Endothelial cell of umbilical vein (primary cell): ENCODE measurements around the gene ALDH6A1. TPM values are rescaled to one million over a fixed set of nuclear protein-coding genes. Genes with fewer than 3 reads are reported as not detected.

Source experiments
- BruUV-seq: library from RNA; stranded (reverse); fragments of 400-500 nt; replicated peaks from 2 replicates; lab custom pipeline; 2021; lab: Mats Ljungman, UMichigan
- CTCF ChIA-PET: fragments of 300-600, 350-600 bp; sonication (Branson Sonifier 250); formaldehyde crosslinking; loops from one replicate; lab custom pipeline; 2021; ENCODE audit warnings: antibody characterized with exemption, inconsistent platforms; lab: Charles Lee
- POLR2A ChIA-PET: fragments of 300-600, 350-600 bp; sonication (Branson Sonifier 250); formaldehyde crosslinking; loops from one replicate; lab custom pipeline; 2021; ENCODE audit warnings: antibody characterized with exemption, inconsistent platforms; lab: Charles Lee
- DNase-seq: peaks from one replicate; pipeline ENCODE4 v3.0.0-alpha.2; 2011; ENCODE audit warnings: low read depth, low spot score
- FAIRE-seq: peaks from 2 replicates; lab custom pipeline; 2011; peaks lifted over from hg19 to GRCh38; lab: Jason Lieb, UNC
- H2AFZ ChIP-seq: 2 replicates; pipeline ENCODE4 v1.6.0; 2012; ENCODE audit warnings: low read depth, low read length, control low read depth, inconsistent platforms
- H3K27ac ChIP-seq: 2 replicates; pipeline ENCODE4 v1.5.1; 2011; ENCODE audit warnings: low read depth, mild to moderate bottlenecking, control low read depth, low read length, moderate library complexity; ENCODE audit not compliant: insufficient read depth
- H3K27me3 ChIP-seq, 2 experiments: 2 replicates each; pipeline versions ENCODE4 v1.6.0 to v1.6.1; 2011; ENCODE audit warnings: low read length in 2 of 2, mixed read lengths in 1 of 2; ENCODE audit not compliant: control insufficient read depth in 2 of 2, insufficient read depth in 2 of 2
- H3K36me3 ChIP-seq, 2 experiments: 2 replicates in 1 of 2; 3 replicates in 1 of 2; pipeline ENCODE4 v1.5.1; 2011; ENCODE audit warnings: low read length in 2 of 2, mild to moderate bottlenecking in 1 of 2, moderate library complexity in 1 of 2; ENCODE audit not compliant: control insufficient read depth in 2 of 2, insufficient read depth in 2 of 2; ENCODE audit errors: extremely low read depth in 1 of 2
- H3K4me1 ChIP-seq: 3 replicates; pipeline ENCODE4 v1.5.1; 2011; ENCODE audit warnings: mild to moderate bottlenecking, low read length; ENCODE audit not compliant: control insufficient read depth, insufficient read depth; ENCODE audit errors: extremely low read depth
- H3K4me2 ChIP-seq: 2 replicates; pipeline ENCODE4 v1.6.1; 2011; ENCODE audit warnings: low read length, control low read depth, mixed read lengths; ENCODE audit not compliant: insufficient read depth
- H3K4me3 ChIP-seq, 3 experiments: fragments of 200-600 bp in 1 of 3; sonication (generic), shearing (Covaris generic) in 1 of 3; replicated peaks in 1 of 3; 2 replicates each; pipeline ENCODE4 v1.5.1; 2011 to 2016; ENCODE audit warnings: control low read depth in 3 of 3, low read length in 3 of 3, mild to moderate bottlenecking in 2 of 3, inconsistent platforms in 1 of 3, low read depth in 1 of 3, moderate library complexity in 1 of 3; ENCODE audit not compliant: insufficient read depth in 1 of 3
- H3K79me2 ChIP-seq: 2 replicates; pipeline ENCODE4 v1.6.0; 2012; ENCODE audit warnings: low read length, inconsistent platforms; ENCODE audit not compliant: control insufficient read depth, insufficient read depth
- H3K9ac ChIP-seq: replicated peaks from 2 replicates; pipeline ENCODE3; 2011; ENCODE audit warnings: low read length, control low read depth; ENCODE audit not compliant: insufficient read depth; ENCODE audit errors: extremely low read depth
- H3K9me1 ChIP-seq: replicated peaks from 3 replicates; pipeline ENCODE4 v1.6.0; 2011; ENCODE audit warnings: mild to moderate bottlenecking, low read length; ENCODE audit not compliant: control insufficient read depth, insufficient read depth; ENCODE audit errors: extremely low read depth
- H3K9me3 ChIP-seq: replicated peaks from 2 replicates; pipeline ENCODE4 v1.5.1; 2012; ENCODE audit warnings: low read length, inconsistent platforms; ENCODE audit not compliant: control insufficient read depth, insufficient read depth
- H4K20me1 ChIP-seq: replicated peaks from 2 replicates; pipeline ENCODE3; 2011; ENCODE audit warnings: mild to moderate bottlenecking, low read length; ENCODE audit not compliant: control insufficient read depth, insufficient read depth; ENCODE audit errors: extremely low read depth
- EZH2 ChIP-seq: IDR thresholded peaks from 2 replicates; pipeline ENCODE4 v1.6.1; 2012; ENCODE audit warnings: borderline replicate concordance, low read depth, mild to moderate bottlenecking, moderate library complexity, low read length, inconsistent platforms; ENCODE audit not compliant: severe bottlenecking
- FOS ChIP-seq: IDR thresholded peaks from 2 replicates; pipeline ENCODE4 v1.6.1; 2011; ENCODE audit warnings: mild to moderate bottlenecking, low read length, moderate library complexity, borderline replicate concordance; ENCODE audit not compliant: insufficient read depth
- GATA2 ChIP-seq: IDR thresholded peaks from 2 replicates; pipeline ENCODE4 v1.7.0; 2011; ENCODE audit warnings: low read depth, mild to moderate bottlenecking, moderate library complexity, mixed read lengths, low read length; ENCODE audit not compliant: insufficient read length, insufficient read depth
- JUN ChIP-seq: IDR thresholded peaks from 2 replicates; pipeline ENCODE4 v1.6.1; 2011; ENCODE audit warnings: borderline replicate concordance, low read depth; ENCODE audit not compliant: insufficient read length, insufficient read depth
- MYC ChIP-seq: IDR thresholded peaks from one replicate; pipeline ENCODE4 v1.6.1; 2011; ENCODE audit warnings: mild to moderate bottlenecking, low read depth, low read length
- POLR2A ChIP-seq: IDR thresholded peaks from 2 replicates; pipeline ENCODE4 v1.6.1; 2012; ENCODE audit warnings: low read depth, mild to moderate bottlenecking, control low read depth, low read length
- POLR2AphosphoS5 ChIP-seq: IDR thresholded peaks from 2 replicates; pipeline ENCODE4 v1.6.1; 2012; ENCODE audit warnings: low read depth, mild to moderate bottlenecking, control low read depth, low read length, moderate library complexity; ENCODE audit not compliant: insufficient read depth
- dilution Hi-C: fragments of 300-500 bp; cut with MboI; formaldehyde crosslinking; loops from one replicate; pipeline ENCODE4 v1.15.0; 2019; ENCODE audit warnings: low sequenced_read_pairs; ENCODE audit not compliant: extremely low pct_ligation_motif_present
- intact Hi-C: fragments of 100-400 bp; cut with micrococcal nuclease; formaldehyde crosslinking; loops from one replicate; pipeline ENCODE4 v1.10.0; 2022
- polyA plus RNA-seq, 4 experiments: library from polyadenylated mRNA; depleted of rRNA in 3 of 4; stranded (reverse) in 3 of 4; unstranded in 1 of 4; fragments of >200 nt; gene quantifications; 2 replicates each; pipeline versions ENCODE4 v1.2.1 to v1.2.3, GENCODE V29; 2011 to 2012; ENCODE audit warnings: missing spikeins in 1 of 4
- total RNA-seq: library from RNA; stranded (reverse); gene quantifications from 2 replicates; pipeline ENCODE4 v1.2.3, GENCODE V29; 2021
- TF ChIP-seq, protein P1 (sequence below): IDR thresholded peaks from 2 replicates; pipeline ENCODE4 v1.6.1; 2011; ENCODE audit not compliant: insufficient read depth, insufficient read length
- TF ChIP-seq, protein P2 (sequence below), 2 donors: IDR thresholded peaks; 1 replicate in 1 of 2; 2 replicates in 1 of 2; pipeline ENCODE4 v1.5.1; 2011; ENCODE audit warnings: low read length in 2 of 2, mild to moderate bottlenecking in 2 of 2, moderate library complexity in 2 of 2, control low read depth in 1 of 2, inconsistent platforms in 1 of 2, low read depth in 1 of 2; ENCODE audit not compliant: insufficient read depth in 1 of 2; ENCODE audit errors: extremely low read depth in 1 of 2

Gene ALDH6A1
- total and polyA plus RNA-seq, 2 donors (not counting 3 experiments of a cell fraction or from before 2014, with no cell fraction given) = 5.2 to 10.2 TPM

DNA sequence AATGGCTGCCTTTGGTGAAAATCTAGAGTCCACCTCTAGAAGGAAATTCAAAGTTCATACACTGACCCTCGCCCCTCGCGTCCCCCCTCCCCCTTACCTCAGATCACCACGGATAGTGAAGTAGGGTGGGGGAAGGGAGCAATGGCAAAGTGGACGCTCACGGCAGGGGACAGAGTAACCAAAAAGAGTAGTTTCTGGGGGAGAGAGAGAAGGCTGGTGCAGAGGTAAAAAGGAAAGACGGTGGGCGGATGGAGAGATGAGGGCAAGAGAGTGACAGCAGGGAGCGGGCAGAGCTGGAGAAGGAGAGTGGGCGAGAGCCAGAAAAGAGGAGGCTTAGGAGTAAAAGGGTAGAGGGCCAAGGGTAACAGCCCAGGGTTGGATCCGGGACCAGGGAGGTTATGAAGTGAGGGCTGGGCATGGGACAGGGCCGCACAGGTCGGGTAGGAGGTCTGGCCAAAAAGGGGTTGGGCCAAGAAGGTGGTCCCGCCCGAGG lies 423 bp downstream of the ALDH6A1 start:
- H3K4me1 ChIP-seq = peaks cover 33% of the 10 kb centered on the region
- ChIA-PET POLR2A (no interaction called here), CTCF (interaction anchor here (1.7 kb wide), 1 partner anchor 17 kb away, joined by 7 read pairs; no protein-coding TSS in a partner anchor)
- H3K4me3 ChIP-seq = peak overlapping the region; percentile 20 to 73 (median 53)
- no peak for FAIRE-seq
- no peaks in the 10 kb centered on the region for H3K27me3 ChIP-seq
- H3K9me3 ChIP-seq = no peaks in the 10 kb centered on the region
- H2AFZ ChIP-seq = peak overlapping the region; percentile 78
- no peak for DNase-seq
- peak overlapping the region; percentile 57 for H3K9ac ChIP-seq
- H3K27ac ChIP-seq = no peak overlapping the region
- dilution Hi-C loops (no loop called here), intact Hi-C loops (loop anchor here (1.0 kb wide), 2 partner anchors 18 to 65 kb away; partner anchors contain the start of genes BBOF1 and ENTPD5)
- H3K4me2 ChIP-seq = peak overlapping the region; percentile 49
- H3K36me3 ChIP-seq = no peaks in the 10 kb centered on the region
- H4K20me1 ChIP-seq = no peaks in the 10 kb centered on the region
- no peak for TF ChIP-seq POLR2AphosphoS5
- no peak for TF ChIP-seq GATA2
- TF ChIP-seq FOS = no peak
- TF ChIP-seq MYC = no peak
- no peak for TF ChIP-seq EZH2
- TF ChIP-seq, protein P1, sequence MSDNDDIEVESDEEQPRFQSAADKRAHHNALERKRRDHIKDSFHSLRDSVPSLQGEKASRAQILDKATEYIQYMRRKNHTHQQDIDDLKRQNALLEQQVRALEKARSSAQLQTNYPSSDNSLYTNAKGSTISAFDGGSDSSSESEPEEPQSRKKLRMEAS = no peak
- no peak for TF ChIP-seq POLR2A
- TF ChIP-seq, protein P2, sequence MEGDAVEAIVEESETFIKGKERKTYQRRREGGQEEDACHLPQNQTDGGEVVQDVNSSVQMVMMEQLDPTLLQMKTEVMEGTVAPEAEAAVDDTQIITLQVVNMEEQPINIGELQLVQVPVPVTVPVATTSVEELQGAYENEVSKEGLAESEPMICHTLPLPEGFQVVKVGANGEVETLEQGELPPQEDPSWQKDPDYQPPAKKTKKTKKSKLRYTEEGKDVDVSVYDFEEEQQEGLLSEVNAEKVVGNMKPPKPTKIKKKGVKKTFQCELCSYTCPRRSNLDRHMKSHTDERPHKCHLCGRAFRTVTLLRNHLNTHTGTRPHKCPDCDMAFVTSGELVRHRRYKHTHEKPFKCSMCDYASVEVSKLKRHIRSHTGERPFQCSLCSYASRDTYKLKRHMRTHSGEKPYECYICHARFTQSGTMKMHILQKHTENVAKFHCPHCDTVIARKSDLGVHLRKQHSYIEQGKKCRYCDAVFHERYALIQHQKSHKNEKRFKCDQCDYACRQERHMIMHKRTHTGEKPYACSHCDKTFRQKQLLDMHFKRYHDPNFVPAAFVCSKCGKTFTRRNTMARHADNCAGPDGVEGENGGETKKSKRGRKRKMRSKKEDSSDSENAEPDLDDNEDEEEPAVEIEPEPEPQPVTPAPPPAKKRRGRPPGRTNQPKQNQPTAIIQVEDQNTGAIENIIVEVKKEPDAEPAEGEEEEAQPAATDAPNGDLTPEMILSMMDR (IDR thresholded peaks at IDR 0.05; ENCODE audit: extremely low read depth in 1 of 2, insufficient read depth in 1 of 2, low read depth in 1 of 2, low read length in 2 of 2) = no peak
- no peak for TF ChIP-seq JUN
- no peaks in the 10 kb centered on the region for H3K79me2 ChIP-seq
- TSS peak; percentile 57 for BruUV-seq
- no peaks in the 10 kb centered on the region for H3K9me1 ChIP-seq
